IPS-NIHi7 (cell line): ENCODE measurements around the gene POLR3B.

Experiments used
- DNase-seq: peaks from one replicate; pipeline ENCODE4 v3.0.0; 2012; ENCODE audit warnings: mixed read lengths; ENCODE audit errors: extremely low spot score

POLR3B gene

GRCh38 chr12:106552228-106552627 lies 194.7 kb downstream of the POLR3B start:
- DNase-seq: no peak
